Measurements from ENCODE around the gene OR6F1.
"Not testable (repeated sequence)": the region's sequence is repeated elsewhere in the genome, so short reads cannot be mapped to it uniquely, and the experiment has no call there.

The OR6F1 gene

GRCh38 chr1:247713753-247714152 lies 2.7 kb downstream of the OR6F1 start:
- no peak overlapping the region for H2BK12ac ChIP-seq (ENCODE audit: low read length)
- no peak overlapping the region for H2AFZ ChIP-seq (ENCODE audit: insufficient read depth, low read length, poor library complexity)
- H2AK5ac ChIP-seq (ENCODE audit: low read length), result no peak overlapping the region
- H3K23ac ChIP-seq (ENCODE audit: low read length), result no peak overlapping the region
- H4K8ac ChIP-seq (ENCODE audit: low read depth, low read length), result no peak overlapping the region
- H3K79me1 ChIP-seq (ENCODE audit: low read length), result no peaks in the 10 kb centered on the region
- no peak overlapping the region for H2BK5ac ChIP-seq (ENCODE audit: low read depth, low read length, poor library complexity)
- H3K27me3 ChIP-seq (ENCODE audit: insufficient read depth, low read length), result no peaks in the 10 kb centered on the region
- H3K4me2 ChIP-seq (ENCODE audit: low read length), result no peak overlapping the region
- H2BK120ac ChIP-seq (ENCODE audit: insufficient read depth, low read length, poor library complexity), result no peak overlapping the region
- no peak overlapping the region for H3K18ac ChIP-seq (ENCODE audit: low read length)
- WGBS (ENCODE audit: extremely low coverage, insufficient coverage, insufficient read length), result no CpG with 5 or more reads among the region's 7 CpGs
- no peak overlapping the region for H3K4ac ChIP-seq (ENCODE audit: low read depth, low read length)
- no peak overlapping the region for H3K27ac ChIP-seq (ENCODE audit: low read depth, low read length)
- peaks cover 3% of the 10 kb centered on the region for H3K9me3 ChIP-seq (ENCODE audit: insufficient read depth, low read depth, low read length)
- H3K9ac ChIP-seq (ENCODE audit: low read length), result no peak overlapping the region
- no peak overlapping the region for H4K91ac ChIP-seq (ENCODE audit: low read depth, low read length)
- H3K36me3 ChIP-seq (ENCODE audit: control insufficient read depth in 1 of 2, insufficient read depth in 2 of 2, low read length in 2 of 2), result no peaks in the 10 kb centered on the region
- H3K14ac ChIP-seq (ENCODE audit: low read length), result no peak overlapping the region
- H3K4me1 ChIP-seq (ENCODE audit: control insufficient read depth in 1 of 2, insufficient read depth in 2 of 2, low read length in 2 of 2), result no peaks in the 10 kb centered on the region
- H3K79me2 ChIP-seq (ENCODE audit: control insufficient read depth, insufficient read depth, low read length, poor library complexity), result no peaks in the 10 kb centered on the region
- no peak overlapping the region for H4K12ac ChIP-seq (ENCODE audit: low read depth, low read length)
- no peak for DNase-seq
- H3K4me3 ChIP-seq (ENCODE audit: low read depth, low read length), result no peak overlapping the region

- not testable (repeated sequence) for H3K23ac ChIP-seq (ENCODE audit: low read length); H2AFZ ChIP-seq (ENCODE audit: insufficient read depth, low read length, poor library complexity); H3K9ac ChIP-seq (ENCODE audit: low read length); H2BK5ac ChIP-seq (ENCODE audit: low read depth, low read length, poor library complexity); H3K4me2 ChIP-seq (ENCODE audit: low read length); H3K27me3 ChIP-seq (ENCODE audit: insufficient read depth, low read length); H3K4me1 ChIP-seq (ENCODE audit: control insufficient read depth in 1 of 2, insufficient read depth in 2 of 2, low read length in 2 of 2); H3K4me3 ChIP-seq (ENCODE audit: low read depth, low read length); H3K9me3 ChIP-seq (ENCODE audit: insufficient read depth, low read depth, low read length); DNase-seq; H2AK5ac ChIP-seq (ENCODE audit: low read length); H4K12ac ChIP-seq (ENCODE audit: low read depth, low read length); H3K4ac ChIP-seq (ENCODE audit: low read depth, low read length); H2BK120ac ChIP-seq (ENCODE audit: insufficient read depth, low read length, poor library complexity); H3K27ac ChIP-seq (ENCODE audit: low read depth, low read length); H3K14ac ChIP-seq (ENCODE audit: low read length); H3K79me1 ChIP-seq (ENCODE audit: low read length); H3K79me2 ChIP-seq (ENCODE audit: control insufficient read depth, insufficient read depth, low read length, poor library complexity); H3K18ac ChIP-seq (ENCODE audit: low read length); H2BK12ac ChIP-seq (ENCODE audit: low read length); H4K8ac ChIP-seq (ENCODE audit: low read depth, low read length); H4K91ac ChIP-seq (ENCODE audit: low read depth, low read length); H3K36me3 ChIP-seq (ENCODE audit: control insufficient read depth in 1 of 2, insufficient read depth in 2 of 2, low read length in 2 of 2)
- no CpG with 5 or more reads among the region's 8 CpGs for WGBS (ENCODE audit: extremely low coverage, insufficient coverage, insufficient read length)
Observed at GRCh38 chr1:247710681-247711080, 5.8 kb downstream of the OR6F1 start.

GRCh38 chr1:247701338-247701737 lies 15.1 kb downstream of the OR6F1 start:
- no peak overlapping the region for H4K8ac ChIP-seq (ENCODE audit: low read depth, low read length)
- H4K12ac ChIP-seq (ENCODE audit: low read depth, low read length), result no peak overlapping the region
- H3K27ac ChIP-seq (ENCODE audit: low read depth, low read length), result no peak overlapping the region
- no CpG with 5 or more reads among the region's 1 CpG for WGBS (ENCODE audit: extremely low coverage, insufficient coverage, insufficient read length)
- no peak overlapping the region for H2BK5ac ChIP-seq (ENCODE audit: low read depth, low read length, poor library complexity)
- no peaks in the 10 kb centered on the region for H3K79me1 ChIP-seq (ENCODE audit: low read length)
- peaks cover 2% of the 10 kb centered on the region for H3K9me3 ChIP-seq (ENCODE audit: insufficient read depth, low read depth, low read length)
- no peaks in the 10 kb centered on the region for H3K4me1 ChIP-seq (ENCODE audit: control insufficient read depth in 1 of 2, insufficient read depth in 2 of 2, low read length in 2 of 2)
- no peak overlapping the region for H3K14ac ChIP-seq (ENCODE audit: low read length)
- no peak overlapping the region for H3K23ac ChIP-seq (ENCODE audit: low read length)
- H3K79me2 ChIP-seq (ENCODE audit: control insufficient read depth, insufficient read depth, low read length, poor library complexity), result no peaks in the 10 kb centered on the region
- H2BK120ac ChIP-seq (ENCODE audit: insufficient read depth, low read length, poor library complexity), result no peak overlapping the region
- H3K36me3 ChIP-seq (ENCODE audit: control insufficient read depth in 1 of 2, insufficient read depth in 2 of 2, low read length in 2 of 2), result no peaks in the 10 kb centered on the region
- H3K18ac ChIP-seq (ENCODE audit: low read length), result no peak overlapping the region
- no peak overlapping the region for H3K9ac ChIP-seq (ENCODE audit: low read length)
- no peak overlapping the region for H2AK5ac ChIP-seq (ENCODE audit: low read length)
- no peak overlapping the region for H2BK12ac ChIP-seq (ENCODE audit: low read length)
- no peak overlapping the region for H3K4me3 ChIP-seq (ENCODE audit: low read depth, low read length)
- H4K91ac ChIP-seq (ENCODE audit: low read depth, low read length), result no peak overlapping the region
- H2AFZ ChIP-seq (ENCODE audit: insufficient read depth, low read length, poor library complexity), result no peak overlapping the region
- no peak for DNase-seq
- H3K4me2 ChIP-seq (ENCODE audit: low read length), result no peak overlapping the region
- H3K4ac ChIP-seq (ENCODE audit: low read depth, low read length), result no peak overlapping the region
- no peaks in the 10 kb centered on the region for H3K27me3 ChIP-seq (ENCODE audit: insufficient read depth, low read length)

- H3K14ac ChIP-seq (ENCODE audit: low read length), result no peak overlapping the region
- H2AFZ ChIP-seq (ENCODE audit: insufficient read depth, low read length, poor library complexity), result no peak overlapping the region
- no peaks in the 10 kb centered on the region for H3K9me3 ChIP-seq (ENCODE audit: insufficient read depth, low read depth, low read length)
- no peaks in the 10 kb centered on the region for H3K27me3 ChIP-seq (ENCODE audit: insufficient read depth, low read length)
- no peak overlapping the region for H3K23ac ChIP-seq (ENCODE audit: low read length)
- no peak overlapping the region for H4K91ac ChIP-seq (ENCODE audit: low read depth, low read length)
- no peaks in the 10 kb centered on the region for H3K4me1 ChIP-seq (ENCODE audit: control insufficient read depth in 1 of 2, insufficient read depth in 2 of 2, low read length in 2 of 2)
- no peak overlapping the region for H3K27ac ChIP-seq (ENCODE audit: low read depth, low read length)
- DNase-seq, result peak; percentile 11 to 85
- H3K4me3 ChIP-seq (ENCODE audit: low read depth, low read length), result no peak overlapping the region
- H3K36me3 ChIP-seq (ENCODE audit: control insufficient read depth in 1 of 2, insufficient read depth in 2 of 2, low read length in 2 of 2), result no peaks in the 10 kb centered on the region
- no peak overlapping the region for H2BK5ac ChIP-seq (ENCODE audit: low read depth, low read length, poor library complexity)
- no peak overlapping the region for H3K4ac ChIP-seq (ENCODE audit: low read depth, low read length)
- H2AK5ac ChIP-seq (ENCODE audit: low read length), result no peak overlapping the region
- no peaks in the 10 kb centered on the region for H3K79me1 ChIP-seq (ENCODE audit: low read length)
- no peak overlapping the region for H3K4me2 ChIP-seq (ENCODE audit: low read length)
- WGBS (ENCODE audit: extremely low coverage, insufficient coverage, insufficient read length), result no CpG with 5 or more reads among the region's 7 CpGs
- H3K79me2 ChIP-seq (ENCODE audit: control insufficient read depth, insufficient read depth, low read length, poor library complexity), result no peaks in the 10 kb centered on the region
- H3K9ac ChIP-seq (ENCODE audit: low read length), result no peak overlapping the region
- H4K8ac ChIP-seq (ENCODE audit: low read depth, low read length), result no peak overlapping the region
- no peak overlapping the region for H3K18ac ChIP-seq (ENCODE audit: low read length)
- no peak overlapping the region for H2BK120ac ChIP-seq (ENCODE audit: insufficient read depth, low read length, poor library complexity)
- no peak overlapping the region for H4K12ac ChIP-seq (ENCODE audit: low read depth, low read length)
- H2BK12ac ChIP-seq (ENCODE audit: low read length), result no peak overlapping the region
Observed at GRCh38 chr1:247681288-247681897, 35.1 kb downstream of the OR6F1 start.

Data from trophoblast cell (in vitro differentiated cells and primary cell).